Measurements from ENCODE around the gene ACIN1. TPM values are rescaled to one million over a fixed set of nuclear protein-coding genes. Genes with fewer than 3 reads are reported as not detected.

The ACIN1 gene
- total and polyA plus RNA-seq, 9 of the 15 experiments (the other 6 are each of a cell fraction or from before 2014, with no cell fraction given): 5.0 to 196 (median 129) TPM

GRCh38 chr14:23124337-23124954 is 29.5 kb upstream of the ACIN1 start (continued):
- TF ChIP-seq ZNF324 (CRISPR knock-in tag; IDR thresholded peaks at IDR 0.05) (no peak), AFF4 (CRISPR knock-in tag; IDR thresholded peaks at IDR 0.05) (no peak), ZNF778 (CRISPR knock-in tag; IDR thresholded peaks at IDR 0.05) (no peak), NCOR1 (IDR thresholded peaks at IDR 0.05) (peak; percentile 49; the same call in 1 of the 2 replicates), TEAD4 (IDR thresholded peaks at IDR 0.05; ENCODE audit: low read length) (peak; percentile 43; the same call in 1 of the 2 replicates), TEAD4 (CRISPR knock-in tag; IDR thresholded peaks at IDR 0.05; ENCODE audit: borderline replicate concordance) (no peak), CREB1 (IDR thresholded peaks at IDR 0.05) (no peak), CREB1 (CRISPR knock-in tag; IDR thresholded peaks at IDR 0.05) (no peak), PCBP1 (IDR thresholded peaks at IDR 0.05; ENCODE audit: low read depth, low read length, poor library complexity, severe bottlenecking) (no peak), ATF7 (IDR thresholded peaks at IDR 0.05) (no peak), ETV1 (tag; conservative IDR thresholded peaks at IDR 0.05; ENCODE audit: low read depth) (no peak), POLR2A (conservative IDR thresholded peaks at IDR 0.05) (no peak), CBX1 (IDR thresholded peaks at IDR 0.05; ENCODE audit: low read depth) (no peak), CBFA2T3 (IDR thresholded peaks at IDR 0.05) (peak; percentile 75), TBL1XR1 (IDR thresholded peaks at IDR 0.05; ENCODE audit: low read length in 2 of 2) (no peak), CUX1 (CRISPR knock-in tag; IDR thresholded peaks at IDR 0.05) (no peak), ZSCAN29 (IDR thresholded peaks at IDR 0.05) (no peak), SIX5 (IDR thresholded peaks at IDR 0.05; ENCODE audit: borderline replicate concordance in 1 of 2, insufficient read depth in 1 of 2, low read depth in 1 of 2, low read length in 2 of 2) (no peak), RUNX1 (IDR thresholded peaks at IDR 0.05; ENCODE audit: low read depth) (no peak)
- TF ChIP-seq, protein P1, sequence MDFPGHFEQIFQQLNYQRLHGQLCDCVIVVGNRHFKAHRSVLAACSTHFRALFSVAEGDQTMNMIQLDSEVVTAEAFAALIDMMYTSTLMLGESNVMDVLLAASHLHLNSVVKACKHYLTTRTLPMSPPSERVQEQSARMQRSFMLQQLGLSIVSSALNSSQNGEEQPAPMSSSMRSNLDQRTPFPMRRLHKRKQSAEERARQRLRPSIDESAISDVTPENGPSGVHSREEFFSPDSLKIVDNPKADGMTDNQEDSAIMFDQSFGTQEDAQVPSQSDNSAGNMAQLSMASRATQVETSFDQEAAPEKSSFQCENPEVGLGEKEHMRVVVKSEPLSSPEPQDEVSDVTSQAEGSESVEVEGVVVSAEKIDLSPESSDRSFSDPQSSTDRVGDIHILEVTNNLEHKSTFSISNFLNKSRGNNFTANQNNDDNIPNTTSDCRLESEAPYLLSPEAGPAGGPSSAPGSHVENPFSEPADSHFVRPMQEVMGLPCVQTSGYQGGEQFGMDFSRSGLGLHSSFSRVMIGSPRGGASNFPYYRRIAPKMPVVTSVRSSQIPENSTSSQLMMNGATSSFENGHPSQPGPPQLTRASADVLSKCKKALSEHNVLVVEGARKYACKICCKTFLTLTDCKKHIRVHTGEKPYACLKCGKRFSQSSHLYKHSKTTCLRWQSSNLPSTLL (IDR thresholded peaks at IDR 0.05): no peak

All from K562 (cell line).